Fibroblast of skin of right quadriceps (primary cell): ENCODE results near the gene AKNAD1.
"Not testable (repeated sequence)": the region's sequence is repeated elsewhere in the genome, so short reads cannot be mapped to it uniquely, and the experiment has no call there.

Experiments
- DNase-seq: peaks from one replicate; pipeline ENCODE4 v3.0.0-alpha.2; 2013

The AKNAD1 gene

GRCh38 chr1:108828074-108828961 lies 28.6 kb downstream of the AKNAD1 start:
- DNase-seq = peak; percentile 70

- DNase-seq = no peak
Measured at GRCh38 chr1:108826081-108826635, 30.7 kb downstream of the AKNAD1 start.

- DNase-seq = no peak
Measured at GRCh38 chr1:108824051-108824450, 32.8 kb downstream of the AKNAD1 start.

GRCh38 chr1:108823632-108824031 lies 33.3 kb downstream of the AKNAD1 start:
- no peak for DNase-seq

GRCh38 chr1:108819878-108820277 lies 37.0 kb downstream of the AKNAD1 start:
- DNase-seq = no peak

- no peak for DNase-seq
Measured at GRCh38 chr1:108817811-108818210, 39.1 kb downstream of the AKNAD1 start.

- DNase-seq = peak; percentile 30
Measured at GRCh38 chr1:108817016-108817415, 39.9 kb downstream of the AKNAD1 start.

- peak; percentile 86 for DNase-seq
Measured at GRCh38 chr1:108816049-108816893, 40.6 kb downstream of the AKNAD1 start.

- DNase-seq = no peak
Measured at GRCh38 chr1:108815566-108815965, 41.3 kb downstream of the AKNAD1 start.

- DNase-seq = peak; percentile 25
Measured at GRCh38 chr1:108814343-108815125, 42.4 kb downstream of the AKNAD1 start.

GRCh38 chr1:108813326-108813725 lies 43.6 kb downstream of the AKNAD1 start:
- DNase-seq = no peak

GRCh38 chr1:108811611-108812010 lies 45.3 kb downstream of the AKNAD1 start:
- no peak for DNase-seq

GRCh38 chr1:108808438-108808837 lies 48.5 kb downstream of the AKNAD1 start:
- no peak for DNase-seq

GRCh38 chr1:108803548-108803947 lies 53.3 kb downstream of the AKNAD1 start:
- no peak for DNase-seq

- peak; percentile 32 for DNase-seq
Measured at GRCh38 chr1:108801101-108801500, 55.8 kb downstream of the AKNAD1 start.

- DNase-seq = no peak
Measured at GRCh38 chr1:108799001-108799400, 57.9 kb downstream of the AKNAD1 start.

GRCh38 chr1:108792420-108792819 lies 64.5 kb downstream of the AKNAD1 start:
- no peak for DNase-seq

GRCh38 chr1:108791790-108792189 lies 65.1 kb downstream of the AKNAD1 start:
- no peak for DNase-seq

- no peak for DNase-seq
Measured at GRCh38 chr1:108785880-108786279, 71.0 kb downstream of the AKNAD1 start.

GRCh38 chr1:108785264-108785663 lies 71.6 kb downstream of the AKNAD1 start:
- no peak for DNase-seq

GRCh38 chr1:108781575-108781944 lies 75.3 kb downstream of the AKNAD1 start:
- not testable (repeated sequence) for DNase-seq

- DNase-seq = no peak
Measured at GRCh38 chr1:108780937-108781574, 75.8 kb downstream of the AKNAD1 start.
